Measurements from ENCODE around the gene ACSF3. TPM values are rescaled to one million over a fixed set of nuclear protein-coding genes. Genes with fewer than 3 reads are reported as not detected.

ACSF3 gene
- total RNA-seq, 1 donor from 2014 or later: 25.5 TPM

DNA sequence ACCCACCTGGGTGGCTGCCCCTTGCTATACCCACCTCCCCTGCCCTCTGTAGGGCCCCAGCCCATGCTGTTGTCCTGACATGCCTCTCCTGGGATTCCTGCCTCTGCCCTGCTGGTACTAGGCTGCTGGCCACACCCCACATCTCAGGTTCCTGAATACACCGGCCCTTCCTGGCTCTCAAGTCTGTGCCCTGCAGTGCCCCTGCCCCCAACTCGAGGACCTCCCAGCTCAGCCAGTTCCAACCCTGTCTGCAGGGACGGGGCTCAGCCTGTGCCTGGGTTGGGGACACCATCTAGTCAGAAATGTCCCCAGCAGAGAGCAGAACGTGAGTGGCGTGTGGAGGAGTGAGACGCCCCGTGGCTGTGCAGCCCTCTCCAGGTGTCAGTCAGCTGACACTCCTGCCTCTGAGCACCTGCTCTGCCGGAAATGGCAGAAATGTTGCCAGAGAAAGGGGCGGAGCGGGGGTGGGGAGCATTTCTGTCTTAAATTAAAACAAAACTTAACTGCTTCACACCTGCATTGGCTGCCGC, 28.7 kb downstream of the ACSF3 start:
- DNase-seq (ENCODE audit: low spot score): no peak
- ATAC-seq: no peak

DNA sequence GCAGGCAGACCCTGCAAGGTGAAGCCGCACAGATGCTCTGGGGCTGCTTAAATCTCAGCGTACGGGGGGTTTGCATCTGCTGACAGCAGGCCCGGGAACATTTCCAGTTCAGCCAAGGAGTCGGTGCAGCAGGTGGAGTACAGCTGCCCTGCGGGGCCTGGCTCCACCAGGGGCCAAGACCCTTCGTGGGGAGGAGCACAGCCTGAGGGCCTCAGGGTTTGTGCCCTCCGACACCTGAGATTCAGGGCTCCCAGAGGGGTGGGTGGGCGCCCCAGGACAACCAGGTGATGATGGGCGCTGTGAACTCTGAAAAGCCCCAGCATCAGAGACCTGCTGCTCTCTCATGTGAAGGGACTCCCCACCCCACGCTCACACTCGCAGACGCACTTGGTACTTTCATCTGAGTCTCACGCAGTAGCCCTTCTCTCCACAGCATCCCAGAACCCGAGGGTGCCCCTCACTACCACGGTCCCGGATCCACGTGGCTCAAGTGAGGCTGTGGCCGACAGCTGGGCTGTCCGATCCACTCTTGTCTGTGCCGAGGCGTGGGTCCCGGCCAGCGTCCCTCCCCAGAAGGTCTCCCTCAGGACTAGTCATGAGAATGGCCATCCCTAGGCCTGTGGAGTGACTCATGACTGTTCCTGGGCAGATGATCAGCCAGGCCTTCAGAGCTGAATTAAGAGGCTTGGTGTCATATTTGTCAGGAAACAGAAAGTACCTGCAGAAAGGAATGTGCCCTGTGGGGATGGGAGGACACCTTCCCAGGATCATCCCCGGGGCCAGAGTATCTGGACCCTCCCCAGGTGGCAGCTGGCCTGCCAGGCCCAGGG, 29.6 kb downstream of the ACSF3 start:
- ATAC-seq (no peak), DNase-seq (ENCODE audit: low spot score) (no peak)

DNA sequence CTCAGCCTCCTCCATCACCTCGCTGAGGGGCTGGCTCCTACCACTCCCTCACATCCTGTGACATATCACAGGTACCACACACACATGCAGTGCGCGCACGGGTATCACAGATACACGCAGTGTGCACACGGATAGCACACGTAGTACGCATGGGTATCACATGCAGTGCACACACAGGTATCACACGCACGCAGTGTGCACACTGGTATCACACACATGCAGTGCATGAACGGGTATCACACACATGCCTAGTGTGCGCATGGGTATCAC, 30.1 kb downstream of the ACSF3 start:
- no peak for ATAC-seq
- DNase-seq (ENCODE audit: low spot score): no peak

DNA sequence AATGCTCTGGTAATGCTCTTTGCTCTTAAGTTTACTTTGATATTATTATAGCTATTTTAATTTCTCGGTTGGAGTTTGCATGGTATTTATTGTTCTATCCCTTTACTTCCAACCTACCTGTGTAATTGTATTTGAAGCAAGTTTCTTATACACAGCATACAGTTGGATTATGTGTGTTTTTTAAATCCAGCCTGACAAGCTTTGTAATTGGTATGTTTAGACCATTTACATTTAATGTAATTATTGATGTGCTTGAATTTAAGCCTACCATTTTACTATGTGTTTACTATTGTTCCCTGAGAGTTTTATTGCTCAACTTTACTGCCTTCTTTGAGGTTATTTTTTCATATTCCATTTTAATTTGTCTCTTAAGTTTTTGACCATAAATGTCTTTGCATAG, 35.7 kb downstream of the ACSF3 start:
- DNase-seq (ENCODE audit: low spot score): no peak

GRCh38 chr16:89130448-89130847, 36.8 kb downstream of the ACSF3 start:
- ATAC-seq (no peak), DNase-seq (ENCODE audit: low spot score) (no peak)

More for the DNA sequence above, 35.7 kb downstream of the ACSF3 start:
- no peak for ATAC-seq

DNA sequence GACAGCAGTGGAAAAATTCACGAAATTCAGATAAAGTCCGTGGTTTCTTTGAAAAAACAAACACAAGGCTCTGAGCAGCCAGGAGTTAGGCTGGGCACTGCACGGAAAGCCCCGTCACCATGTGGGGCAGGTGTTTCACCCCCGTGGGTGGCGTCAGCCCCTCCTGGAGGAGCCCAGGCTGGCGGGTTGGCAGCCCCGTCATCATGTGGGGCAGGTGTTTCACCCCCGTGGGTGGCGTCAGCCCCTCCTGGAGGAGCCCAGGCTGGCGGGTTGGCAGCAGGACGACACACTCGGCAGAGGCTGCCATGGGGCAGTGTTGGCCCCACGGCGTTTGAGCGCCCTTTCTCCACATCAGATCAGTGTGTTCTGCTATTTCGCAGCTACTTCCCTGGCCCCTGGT, 38.1 kb downstream of the ACSF3 start:
- no peak for DNase-seq (ENCODE audit: low spot score)
- ATAC-seq: no peak

GRCh38 chr16:89132194-89133005, 38.7 kb downstream of the ACSF3 start:
- ATAC-seq (no peak), DNase-seq (ENCODE audit: low spot score) (no peak)

GRCh38 chr16:89133457-89134127, 39.9 kb downstream of the ACSF3 start:
- no peak for DNase-seq (ENCODE audit: low spot score)
- ATAC-seq: no peak

- no peak for ATAC-seq
- DNase-seq (ENCODE audit: low spot score): no peak
These were observed 40.6 kb downstream of the ACSF3 start for GRCh38 chr16:89134269-89134668.

DNA sequence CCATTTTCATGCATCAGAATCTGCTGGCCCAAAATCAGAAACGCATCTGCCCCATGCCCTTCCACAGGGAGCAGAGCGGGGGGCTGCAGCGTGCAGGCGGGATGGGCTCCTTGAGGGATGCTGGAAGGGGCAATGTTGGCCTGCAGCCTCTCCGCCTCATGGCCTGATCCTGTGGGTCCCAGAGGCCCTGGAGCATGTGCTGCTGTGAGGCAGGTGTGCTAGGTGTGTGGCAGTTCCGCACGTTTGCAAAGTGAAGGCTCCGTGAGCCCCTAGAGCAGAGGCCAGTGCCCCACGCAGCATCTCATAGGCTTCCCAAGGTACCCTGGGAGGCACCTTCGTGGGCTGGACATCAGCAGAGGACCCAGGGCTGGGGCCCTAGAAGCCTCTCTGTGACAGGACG, 41.5 kb downstream of the ACSF3 start:
- ATAC-seq (no peak), DNase-seq (ENCODE audit: low spot score) (no peak)

- ATAC-seq (no peak), DNase-seq (ENCODE audit: low spot score) (no peak)
These were observed 42.5 kb downstream of the ACSF3 start for GRCh38 chr16:89135971-89136765.

DNA sequence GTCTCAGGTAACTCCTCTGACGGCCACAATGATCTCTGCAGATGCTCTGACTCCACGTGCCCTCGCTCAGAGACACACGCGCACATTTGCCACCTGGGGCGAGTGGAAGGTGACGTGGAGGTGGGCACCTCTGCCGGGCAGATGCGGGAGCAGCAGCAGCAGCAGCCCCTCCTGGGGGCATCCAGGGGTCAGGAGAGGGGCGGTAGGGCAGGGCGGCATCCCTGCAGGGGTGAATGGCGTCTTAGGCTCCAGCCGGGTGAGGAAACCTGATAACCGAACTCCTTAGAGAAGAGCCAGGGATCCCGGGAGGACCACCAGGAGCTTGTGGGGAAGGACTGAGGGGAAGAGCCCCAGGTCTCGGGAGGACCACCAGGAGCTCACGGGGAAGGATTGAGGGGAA, 43.3 kb downstream of the ACSF3 start:
- ATAC-seq (no peak), DNase-seq (ENCODE audit: low spot score) (no peak)

- no peak for ATAC-seq
These were observed 44.2 kb downstream of the ACSF3 start for GRCh38 chr16:89137666-89138512.

GRCh38 chr16:89138513-89138795, 44.8 kb downstream of the ACSF3 start:
- ATAC-seq (no peak), DNase-seq (ENCODE audit: low spot score) (no peak)

More at GRCh38 chr16:89137666-89138512, 44.2 kb downstream of the ACSF3 start:
- DNase-seq (ENCODE audit: low spot score): no peak

- ATAC-seq: no peak
- no peak for DNase-seq (ENCODE audit: low spot score)
These were observed 45.3 kb downstream of the ACSF3 start for GRCh38 chr16:89138843-89139520.

DNA sequence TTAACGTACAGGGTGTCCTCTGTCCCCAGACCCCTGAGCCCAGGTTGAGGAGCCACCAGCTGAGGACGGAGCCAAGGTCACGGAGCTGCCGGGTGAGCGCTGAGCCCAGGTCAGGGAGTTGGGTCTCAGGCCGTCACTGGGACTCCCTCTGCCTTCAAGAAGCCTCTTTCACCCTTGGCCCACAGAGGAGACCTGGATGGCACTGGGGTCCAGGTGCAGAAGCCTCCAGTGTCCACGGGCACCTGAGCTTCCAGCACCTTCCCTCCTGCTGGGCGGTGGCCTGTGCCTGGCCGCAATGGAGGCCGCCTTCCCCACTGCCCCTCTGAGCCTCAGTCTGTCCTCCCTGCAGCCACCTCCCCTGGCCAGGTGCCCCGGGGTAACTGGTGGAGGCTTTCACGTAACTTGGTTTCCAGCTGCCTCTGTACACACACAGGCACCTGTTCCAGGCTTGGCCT, 46.3 kb downstream of the ACSF3 start:
- ATAC-seq (no peak), DNase-seq (ENCODE audit: low spot score) (no peak)

DNA sequence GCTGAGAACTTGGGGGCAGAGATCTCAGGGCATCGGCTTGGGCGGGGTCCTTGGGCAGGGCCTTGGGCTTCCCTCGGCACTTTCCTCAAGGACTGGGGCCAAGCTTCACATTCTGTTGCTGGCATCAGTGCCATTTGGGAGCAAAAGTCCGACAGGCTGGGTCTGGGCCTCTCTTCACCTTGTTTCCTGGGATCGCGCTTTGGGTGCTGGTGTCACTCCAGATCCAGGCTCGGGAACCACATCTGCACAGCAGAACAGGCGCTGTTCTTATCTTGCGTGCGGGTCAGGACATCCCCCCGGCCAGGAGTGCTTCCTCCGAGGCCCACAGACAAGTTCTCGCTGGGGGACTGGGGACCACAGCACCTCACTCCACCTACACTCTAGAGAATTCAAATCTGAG, 46.7 kb downstream of the ACSF3 start:
- DNase-seq (ENCODE audit: low spot score) (no peak), ATAC-seq (no peak)

DNA sequence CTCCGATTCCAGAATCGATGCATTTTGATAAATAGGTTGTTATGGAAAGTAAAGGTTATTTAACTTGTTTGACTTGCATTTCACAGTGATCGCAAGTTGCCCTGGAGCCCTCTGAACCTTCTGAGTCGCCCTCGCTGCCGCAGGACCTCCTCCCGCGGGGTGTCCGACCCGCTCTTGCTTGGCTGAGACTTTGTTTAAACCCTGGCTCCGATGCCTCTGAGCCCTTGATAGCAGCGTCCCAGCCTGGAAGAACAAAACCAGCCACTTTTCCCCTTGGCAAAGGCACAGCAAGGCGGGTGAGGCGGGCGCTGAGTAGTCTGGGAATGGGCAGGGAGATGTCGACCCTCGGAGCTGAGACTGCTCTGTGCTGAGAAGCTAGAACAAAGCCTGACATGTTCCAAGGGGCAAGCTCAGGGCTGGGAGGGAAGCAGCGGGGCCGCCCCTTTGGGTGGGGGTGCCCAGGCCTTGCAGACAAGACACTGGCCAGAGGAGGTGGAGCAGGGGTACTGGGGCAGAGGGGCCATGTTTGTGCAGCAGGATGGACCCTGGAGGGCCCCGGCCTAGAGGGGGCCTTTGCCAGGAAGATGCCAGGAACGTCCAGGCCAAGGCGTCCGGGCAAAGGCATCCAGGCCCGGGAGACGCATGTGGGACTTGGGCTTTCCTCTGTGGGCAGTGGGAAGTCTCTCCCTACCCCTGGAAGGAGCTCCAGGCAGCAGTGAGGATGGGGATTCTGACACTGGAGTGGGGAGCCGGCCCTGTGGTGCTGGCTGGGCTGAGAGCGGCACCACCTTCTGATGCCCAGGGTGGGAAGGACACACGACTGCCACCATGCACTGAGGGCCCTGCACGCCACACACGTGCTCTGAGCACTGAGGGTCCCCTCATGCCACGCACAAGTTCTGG, 47.6 kb downstream of the ACSF3 start:
- ATAC-seq: no peak
- DNase-seq (ENCODE audit: low spot score): no peak
